Panc1 (cell line): ENCODE measurements around the gene LPAR3. TPM values are rescaled to one million over a fixed set of nuclear protein-coding genes. Genes with fewer than 3 reads are reported as not detected.

Experiments
- ATAC-seq: fragments of 200-7000 bp; cut with Tn5 transposase; 2 replicates; pipeline ENCODE4 v1.9.1; 2020; ENCODE audit warnings: mild to moderate bottlenecking, moderate library complexity
- BruUV-seq: library from RNA; stranded (reverse); fragments of 400-500 nt; replicated peaks from 2 replicates; lab custom pipeline; 2021; lab: Mats Ljungman, UMichigan
- CTCF ChIA-PET: fragments of 300-600 bp; sonication (Branson Sonifier 250); formaldehyde crosslinking; loops from one replicate; lab custom pipeline; 2022; ENCODE audit warnings: antibody characterized with exemption; lab: Charles Lee
- POLR2A ChIA-PET: fragments of 300-600 bp; sonication (Branson Sonifier 250); formaldehyde crosslinking; loops from one replicate; lab custom pipeline; 2022; ENCODE audit warnings: antibody characterized with exemption; lab: Charles Lee
- DNase-seq: peaks from one replicate; pipeline ENCODE4 v3.0.0-alpha.2; 2010; ENCODE audit warnings: low read depth, low spot score
- H3K27ac ChIP-seq: 2 replicates; pipeline ENCODE4 v1.5.1; 2011; ENCODE audit warnings: mild to moderate bottlenecking, low read length, inconsistent platforms
- H3K27me3 ChIP-seq: fragments of 200-500 bp; sonication (Bioruptor generic); 2 replicates; pipeline ENCODE4 v1.6.0; 2014; ENCODE audit warnings: low read length, inconsistent platforms; ENCODE audit not compliant: control insufficient read depth, insufficient read depth
- H3K36me3 ChIP-seq: fragments of 200-500 bp; sonication (Bioruptor generic); 2 replicates; pipeline ENCODE4 v1.5.1; 2014; ENCODE audit warnings: inconsistent platforms, mild to moderate bottlenecking, low read length, moderate library complexity; ENCODE audit not compliant: control insufficient read depth, insufficient read depth
- H3K4me1 ChIP-seq: 2 replicates; pipeline ENCODE4 v1.5.1; 2011; ENCODE audit warnings: inconsistent platforms, mild to moderate bottlenecking, low read length, moderate library complexity; ENCODE audit not compliant: control insufficient read depth, insufficient read depth
- H3K4me3 ChIP-seq, 2 experiments: 2 replicates each; pipeline ENCODE4 v1.5.1; 2011 to 2012; ENCODE audit warnings: low read depth in 2 of 2, low read length in 2 of 2, mild to moderate bottlenecking in 2 of 2, inconsistent platforms in 1 of 2, moderate library complexity in 1 of 2
- H3K9me3 ChIP-seq: fragments of 200-500 bp; sonication (Bioruptor generic); 2 replicates; pipeline ENCODE4 v1.5.1; 2014; ENCODE audit warnings: low read depth, mild to moderate bottlenecking, inconsistent platforms, low read length, moderate library complexity; ENCODE audit not compliant: control insufficient read depth, insufficient read depth
- CTCF ChIP-seq: fragments of 450-650 bp; IDR thresholded peaks from 2 replicates; pipeline ENCODE4 v1.5.1; 2017; ENCODE audit warnings: mild to moderate bottlenecking
- POLR2AphosphoS5 ChIP-seq: IDR thresholded peaks from 2 replicates; pipeline ENCODE4 v1.6.1; 2012; ENCODE audit warnings: mild to moderate bottlenecking, low read depth, low read length, moderate library complexity
- REST ChIP-seq, 2 experiments: IDR thresholded peaks; 2 replicates each; pipeline ENCODE4 v1.6.1; 2011 to 2012; ENCODE audit warnings: low read depth in 2 of 2, control low read depth in 1 of 2, low read length in 1 of 2, mild to moderate bottlenecking in 1 of 2, moderate library complexity in 1 of 2; ENCODE audit not compliant: insufficient read depth in 1 of 2
- SIN3A ChIP-seq: IDR thresholded peaks from 2 replicates; pipeline ENCODE4 v1.6.1; 2012; ENCODE audit warnings: low read depth, mild to moderate bottlenecking, low read length, moderate library complexity, borderline replicate concordance; ENCODE audit not compliant: insufficient read depth
- TCF7L2 ChIP-seq: IDR thresholded peaks from 2 replicates; pipeline ENCODE4 v1.6.1; 2011; ENCODE audit warnings: mild to moderate bottlenecking, low read depth, low read length, inconsistent platforms
- in situ Hi-C: cut with HindIII; loops from 2 replicates; pipeline ENCODE4 v1.10.0; 2016; ENCODE audit warnings: low sequenced_read_pairs, low pct_unique_long_range_greater_than_20kb
- intact Hi-C: fragments of 100-400 bp; cut with micrococcal nuclease; formaldehyde crosslinking; loops from one replicate; pipeline ENCODE4 v1.10.0; 2022; ENCODE audit not compliant: unreplicated experiment
- total RNA-seq: library from RNA; stranded (reverse); gene quantifications from one replicate; pipeline ENCODE4 v1.2.1, GENCODE V29; 2021; ENCODE audit not compliant: unreplicated experiment

LPAR3 gene
- total RNA-seq, 1 experiment from 2014 or later: 6.3 TPM

GRCh38 chr1:84844094-84844493, 48.9 kb downstream of the LPAR3 start:
- no peak overlapping the region for H3K4me3 ChIP-seq
- H3K4me1 ChIP-seq: peaks cover 14% of the 10 kb centered on the region
- DNase-seq (no peak), ATAC-seq (no peak)
- TF ChIP-seq POLR2AphosphoS5 (no peak), REST (IDR thresholded peaks at IDR 0.05; ENCODE audit: insufficient read depth in 1 of 2, low read depth in 2 of 2, low read length in 1 of 2) (no peak), TCF7L2 (no peak), SIN3A (no peak), CTCF (no peak)
- in situ Hi-C loops: no loop called here
- no TSS peak for BruUV-seq
- POLR2A ChIA-PET: interaction anchor here (0.6 kb wide), 1 partner anchor 85 kb away, joined by 3 read pairs; no protein-coding TSS in a partner anchor
- H3K27ac ChIP-seq: no peak overlapping the region
- H3K9me3 ChIP-seq: no peaks in the 10 kb centered on the region
- peaks cover 26% of the 10 kb centered on the region for H3K27me3 ChIP-seq
- CTCF ChIA-PET: interaction anchor here (1.0 kb wide), 1 partner anchor 62 kb away, joined by 3 read pairs; no protein-coding TSS in a partner anchor
- intact Hi-C loops: no loop called here
- H3K36me3 ChIP-seq: no peaks in the 10 kb centered on the region

- BruUV-seq: no TSS peak
- ChIA-PET POLR2A (interaction anchor here (0.6 kb wide), 1 partner anchor 217 kb away, joined by 3 read pairs; no protein-coding TSS in a partner anchor), CTCF (no interaction called here)
- in situ Hi-C loops (no loop called here), intact Hi-C loops (no loop called here)
- no peaks in the 10 kb centered on the region for H3K36me3 ChIP-seq
- peaks cover 10% of the 10 kb centered on the region for H3K4me1 ChIP-seq
- H3K4me3 ChIP-seq: no peak overlapping the region
- DNase-seq: no peak
- no peak overlapping the region for H3K27ac ChIP-seq
- peaks cover 26% of the 10 kb centered on the region for H3K27me3 ChIP-seq
- no peaks in the 10 kb centered on the region for H3K9me3 ChIP-seq
- no peak for ATAC-seq
- no peak for TF ChIP-seq REST (IDR thresholded peaks at IDR 0.05; ENCODE audit: insufficient read depth in 1 of 2, low read depth in 2 of 2, low read length in 1 of 2)
- TF ChIP-seq TCF7L2: no peak
- TF ChIP-seq SIN3A: no peak
- no peak for TF ChIP-seq CTCF
- TF ChIP-seq POLR2AphosphoS5: no peak
Measured at GRCh38 chr1:84842748-84843231, 50.2 kb downstream of the LPAR3 start.
